ENCODE results near the gene FREY1.

FREY1 gene

GRCh38 chr11:45894555-45895247, 12.4 kb downstream of the FREY1 start:
- no peak for DNase-seq (ENCODE audit: low spot score)

- DNase-seq (ENCODE audit: low spot score): no peak
These were observed 14.2 kb downstream of the FREY1 start for GRCh38 chr11:45892856-45893255.

- DNase-seq (ENCODE audit: low spot score): no peak
These were observed 16.1 kb downstream of the FREY1 start for GRCh38 chr11:45890886-45891550.

- no peak for DNase-seq (ENCODE audit: low spot score)
These were observed 17.1 kb downstream of the FREY1 start for GRCh38 chr11:45889966-45890365.

GRCh38 chr11:45889555-45889954, 17.5 kb downstream of the FREY1 start:
- DNase-seq (ENCODE audit: low spot score): no peak

- DNase-seq (ENCODE audit: low spot score): no peak
These were observed 19.5 kb downstream of the FREY1 start for GRCh38 chr11:45887587-45887986.

- no peak for DNase-seq (ENCODE audit: low spot score)
These were observed 20.1 kb downstream of the FREY1 start for GRCh38 chr11:45886816-45887520.

GRCh38 chr11:45885921-45886721, 20.9 kb downstream of the FREY1 start:
- no peak for DNase-seq (ENCODE audit: low spot score)

- no peak for DNase-seq (ENCODE audit: low spot score)
These were observed 21.7 kb downstream of the FREY1 start, which contains the start of gene MAPK8IP1 for GRCh38 chr11:45885274-45885920. TSS of gene MAPK8IP1 (plus strand) at chr11:45885651. CDS start at chr11:45885821, 170 bp downstream.

GRCh38 chr11:45884596-45885185, 22.4 kb downstream of the FREY1 start:
- no peak for DNase-seq (ENCODE audit: low spot score)

- DNase-seq (ENCODE audit: low spot score): no peak
These were observed 25.2 kb downstream of the FREY1 start for GRCh38 chr11:45881708-45882368.

- no peak for DNase-seq (ENCODE audit: low spot score)
These were observed 26.1 kb downstream of the FREY1 start for GRCh38 chr11:45880772-45881570.

GRCh38 chr11:45879803-45880686, 27.0 kb downstream of the FREY1 start:
- no peak for DNase-seq (ENCODE audit: low spot score)

GRCh38 chr11:45877845-45878244, 29.2 kb downstream of the FREY1 start:
- DNase-seq (ENCODE audit: low spot score): no peak

- no peak for DNase-seq (ENCODE audit: low spot score)
These were observed 29.9 kb downstream of the FREY1 start for GRCh38 chr11:45877221-45877620.

- no peak for DNase-seq (ENCODE audit: low spot score)
These were observed 30.7 kb downstream of the FREY1 start for GRCh38 chr11:45876401-45876800.

GRCh38 chr11:45872651-45873356, 34.3 kb downstream of the FREY1 start:
- peak; percentile 79 for DNase-seq (ENCODE audit: low spot score)

- no peak for DNase-seq (ENCODE audit: low spot score)
These were observed 35.4 kb downstream of the FREY1 start for GRCh38 chr11:45871638-45872037.

Measured in globus pallidus (tissue), 1 donor.